Fibroblast of skin of abdomen (primary cell): ENCODE data around the gene DGKZ.
"Not testable (repeated sequence)": the region's sequence is repeated elsewhere in the genome, so short reads cannot be mapped to it uniquely, and the experiment has no call there.

Experiments
- DNase-seq: peaks from one replicate; pipeline ENCODE4 v3.0.0-alpha.2; 2013

The DGKZ gene

GRCh38 chr11:46367244-46367915, 20.1 kb downstream of the DGKZ start:
- DNase-seq = peak; percentile 43

GRCh38 chr11:46367916-46368267, 20.6 kb downstream of the DGKZ start:
- DNase-seq = no peak

- DNase-seq = peak; percentile 70
These were observed 22.3 kb downstream of the DGKZ start for GRCh38 chr11:46369458-46370152.

- no peak for DNase-seq
These were observed 23.0 kb downstream of the DGKZ start for GRCh38 chr11:46370253-46370652.

- DNase-seq = not testable (repeated sequence)
These were observed 24.0 kb downstream of the DGKZ start for GRCh38 chr11:46371262-46371661.

GRCh38 chr11:46372086-46372485, 24.8 kb downstream of the DGKZ start:
- no peak for DNase-seq

GRCh38 chr11:46372501-46372900, 25.2 kb downstream of the DGKZ start:
- not testable (repeated sequence) for DNase-seq

GRCh38 chr11:46373787-46374740, 26.8 kb downstream of the DGKZ start:
- DNase-seq = no peak

GRCh38 chr11:46374815-46375214, 27.6 kb downstream of the DGKZ start:
- DNase-seq = no peak

- no peak for DNase-seq
These were observed 28.3 kb downstream of the DGKZ start for GRCh38 chr11:46375392-46376101.

- no peak for DNase-seq
These were observed 29.2 kb downstream of the DGKZ start for GRCh38 chr11:46376258-46377050.

- no peak for DNase-seq
These were observed 30.0 kb downstream of the DGKZ start for GRCh38 chr11:46377290-46377689.

GRCh38 chr11:46377831-46378230, 30.6 kb downstream of the DGKZ start:
- DNase-seq = no peak

- no peak for DNase-seq
These were observed 31.0 kb downstream of the DGKZ start for GRCh38 chr11:46378296-46378695.

GRCh38 chr11:46378811-46379481, 31.7 kb downstream of the DGKZ start:
- no peak for DNase-seq

- not testable (repeated sequence) for DNase-seq
These were observed 32.4 kb downstream of the DGKZ start for GRCh38 chr11:46379482-46380293.

- DNase-seq = peak; percentile 41
These were observed 33.2 kb downstream of the DGKZ start for GRCh38 chr11:46380340-46381047.

- DNase-seq = peak; percentile 45
These were observed 34.0 kb downstream of the DGKZ start, which contains the start of gene MDK for GRCh38 chr11:46381048-46381818. Gene MDK, plus strand, starts transcription at chr11:46381669. Its CDS starts 389 bp downstream, at chr11:46382058.
